Omental fat pad (tissue), 4 donors: ENCODE data around the gene BICD1. TPM values are rescaled to one million over a fixed set of nuclear protein-coding genes. Genes with fewer than 3 reads are reported as not detected.

ENCODE experiments used
- ATAC-seq: fragments of 150-250 bp; one replicate; pipeline ENCODE4 v1.9.1; 2016; ENCODE audit warnings: mild to moderate bottlenecking, moderate library complexity; ENCODE audit not compliant: low FRiP score
- DNase-seq: peaks from one replicate; pipeline ENCODE4 v3.0.0-alpha.2; 2019; ENCODE audit warnings: low spot score
- CTCF ChIP-seq, 3 donors: fragments of 450-650 bp; IDR thresholded peaks; one replicate each; pipeline ENCODE4 v1.5.1; 2016 to 2017; ENCODE audit warnings: antibody characterized with exemption in 3 of 3, mild to moderate bottlenecking in 3 of 3, moderate library complexity in 2 of 3
- total RNA-seq, 4 donors: library from RNA; depleted of rRNA; stranded (reverse); fragments of >200 nt; gene quantifications; one replicate each; pipeline ENCODE4 v1.1.0, GENCODE V29; 2016

Gene BICD1
- total RNA-seq, 4 donors from 2014 or later: 8.0 to 19.2 (median 9.1) TPM

- ATAC-seq (no peak), DNase-seq (no peak)
- TF ChIP-seq CTCF (IDR thresholded peaks at IDR 0.05): no peak
These were observed 3.8 kb downstream of the BICD1 start for GRCh38 chr12:32110417-32110816.

DNA sequence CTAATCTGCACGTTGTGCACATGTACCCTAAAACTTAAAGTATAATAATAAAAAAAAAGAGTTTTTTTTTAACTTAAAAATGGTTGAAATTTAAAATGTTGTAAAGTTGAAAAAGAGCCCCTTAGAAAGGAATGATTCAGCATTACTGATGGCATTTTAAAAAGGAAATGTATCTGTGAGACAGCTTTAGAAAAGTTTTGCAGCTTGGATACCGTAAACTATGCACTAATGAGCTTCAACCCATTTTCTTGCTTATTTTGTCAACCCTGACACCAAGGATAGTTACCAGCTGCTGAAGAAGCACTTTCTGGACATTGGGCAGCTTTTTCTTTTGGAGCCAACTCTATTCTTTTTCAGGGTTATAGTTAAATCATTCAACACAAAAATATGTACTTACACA is 4.3 kb downstream of the BICD1 start:
- no peak for ATAC-seq
- TF ChIP-seq CTCF (IDR thresholded peaks at IDR 0.05): no peak
- no peak for DNase-seq

- ATAC-seq (peak; percentile 99), DNase-seq (peak; percentile 78)
- no peak for TF ChIP-seq CTCF (IDR thresholded peaks at IDR 0.05)
These were observed 8.9 kb downstream of the BICD1 start for GRCh38 chr12:32115404-32116104.

DNA sequence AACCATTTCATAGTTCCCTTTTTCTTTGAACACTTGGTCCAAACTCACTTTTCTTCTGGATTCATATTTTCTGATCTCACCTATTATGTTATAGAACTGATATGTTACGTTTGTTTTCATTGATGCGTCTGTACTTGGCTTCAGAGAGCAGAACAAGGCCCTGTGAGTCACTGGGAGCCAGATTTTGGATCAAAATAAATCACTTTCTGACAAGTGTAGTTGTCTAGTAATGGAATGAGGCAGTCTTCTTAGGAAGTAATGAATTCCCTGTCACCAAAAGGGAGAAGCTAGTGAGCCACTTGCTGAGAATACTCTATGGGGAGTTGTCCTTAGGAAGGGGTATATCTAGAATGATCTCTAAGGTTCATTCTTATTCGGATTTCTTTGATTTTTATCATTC is 10.2 kb downstream of the BICD1 start:
- no peak for TF ChIP-seq CTCF (IDR thresholded peaks at IDR 0.05)
- ATAC-seq (no peak), DNase-seq (no peak)

GRCh38 chr12:32117316-32117715 is 10.7 kb downstream of the BICD1 start:
- no peak for ATAC-seq
- no peak for TF ChIP-seq CTCF (IDR thresholded peaks at IDR 0.05)
- no peak for DNase-seq

DNA sequence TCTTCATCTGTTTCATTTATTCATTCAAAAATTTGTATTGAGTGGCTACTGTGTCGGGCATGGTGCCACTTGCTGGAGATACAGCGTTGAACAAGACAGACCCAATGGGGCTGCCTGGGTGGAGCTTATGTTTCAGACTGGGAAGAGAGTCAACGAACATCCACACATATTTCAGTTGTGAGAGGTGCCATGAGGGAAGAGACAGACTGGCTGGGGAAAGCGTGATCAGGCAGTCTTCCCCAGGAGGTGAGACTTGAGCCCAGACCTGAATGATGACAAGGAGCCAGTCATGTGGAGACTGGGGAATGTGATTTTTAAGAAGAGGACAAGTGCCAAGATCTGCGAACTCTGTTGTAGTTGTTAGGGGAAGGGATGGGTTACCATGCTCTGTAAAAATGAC is 12.2 kb downstream of the BICD1 start:
- ATAC-seq (no peak), DNase-seq (no peak)
- TF ChIP-seq CTCF (IDR thresholded peaks at IDR 0.05): no peak

DNA sequence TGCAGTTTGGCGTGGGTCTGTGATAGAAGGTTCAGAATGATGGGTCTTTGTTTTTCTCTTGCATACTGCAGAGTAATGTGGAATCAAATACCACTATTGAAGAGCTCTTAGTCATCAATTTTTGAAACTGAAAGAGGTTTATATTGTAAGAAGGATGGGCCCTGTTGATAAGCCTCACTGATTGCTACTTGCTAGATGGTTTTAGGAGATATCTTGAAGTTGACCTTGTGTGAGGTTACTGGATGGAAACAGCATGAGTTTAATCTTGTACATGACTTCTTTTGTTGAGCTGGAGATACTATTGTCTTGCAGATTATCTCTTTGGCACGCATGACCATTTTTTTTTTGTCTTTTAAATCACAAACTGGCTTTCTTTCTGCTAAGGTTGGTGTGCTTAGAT is 13.8 kb downstream of the BICD1 start:
- TF ChIP-seq CTCF (IDR thresholded peaks at IDR 0.05): no peak
- ATAC-seq (no peak), DNase-seq (no peak)
